DMS53 treated with DMSO at 0.1 percent for 48 hours (cell line): ENCODE measurements around the gene NEURL1.

Experiments used
- DNase-seq: peaks from one replicate; lab custom pipeline; 2025; ENCODE audit not compliant: unreplicated experiment; lab: John Stamatoyannopoulos, UW

NEURL1 gene, protein sequence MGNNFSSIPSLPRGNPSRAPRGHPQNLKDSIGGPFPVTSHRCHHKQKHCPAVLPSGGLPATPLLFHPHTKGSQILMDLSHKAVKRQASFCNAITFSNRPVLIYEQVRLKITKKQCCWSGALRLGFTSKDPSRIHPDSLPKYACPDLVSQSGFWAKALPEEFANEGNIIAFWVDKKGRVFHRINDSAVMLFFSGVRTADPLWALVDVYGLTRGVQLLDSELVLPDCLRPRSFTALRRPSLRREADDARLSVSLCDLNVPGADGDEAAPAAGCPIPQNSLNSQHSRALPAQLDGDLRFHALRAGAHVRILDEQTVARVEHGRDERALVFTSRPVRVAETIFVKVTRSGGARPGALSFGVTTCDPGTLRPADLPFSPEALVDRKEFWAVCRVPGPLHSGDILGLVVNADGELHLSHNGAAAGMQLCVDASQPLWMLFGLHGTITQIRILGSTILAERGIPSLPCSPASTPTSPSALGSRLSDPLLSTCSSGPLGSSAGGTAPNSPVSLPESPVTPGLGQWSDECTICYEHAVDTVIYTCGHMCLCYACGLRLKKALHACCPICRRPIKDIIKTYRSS

DNA sequence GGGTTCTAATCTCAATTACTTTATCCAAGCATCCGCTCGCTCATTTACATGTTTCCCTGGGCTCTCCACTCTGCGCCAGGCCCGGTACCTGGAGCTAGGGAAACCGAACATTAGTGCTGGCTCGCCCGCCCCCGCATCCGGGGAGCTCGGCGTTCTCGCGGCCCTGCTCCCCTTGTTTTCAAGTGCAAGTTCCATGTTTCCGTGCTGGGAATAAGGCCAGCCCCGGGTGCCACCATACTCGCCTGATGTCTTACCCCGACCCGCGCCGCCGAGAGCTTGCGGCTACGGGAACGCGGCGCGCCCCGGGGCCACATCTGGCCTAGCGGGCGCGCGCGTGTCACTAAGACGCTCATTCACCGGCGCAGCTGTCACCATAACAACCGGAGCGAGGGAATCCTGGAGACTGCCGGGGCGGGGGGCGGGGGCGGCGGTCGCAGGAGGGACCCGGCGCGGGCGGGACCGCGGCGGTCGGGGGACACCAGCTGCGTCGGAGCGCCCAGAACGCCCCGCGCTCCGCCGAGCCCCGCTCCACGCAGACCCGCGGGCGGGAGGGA is at the start of gene NEURL1:
Gene NEURL1 (plus strand): TSS at position 344 of the 554 bp plus-strand sequence. CDS start 683 bp downstream, outside the sequence.
- DNase-seq: peak; percentile 45

DNA sequence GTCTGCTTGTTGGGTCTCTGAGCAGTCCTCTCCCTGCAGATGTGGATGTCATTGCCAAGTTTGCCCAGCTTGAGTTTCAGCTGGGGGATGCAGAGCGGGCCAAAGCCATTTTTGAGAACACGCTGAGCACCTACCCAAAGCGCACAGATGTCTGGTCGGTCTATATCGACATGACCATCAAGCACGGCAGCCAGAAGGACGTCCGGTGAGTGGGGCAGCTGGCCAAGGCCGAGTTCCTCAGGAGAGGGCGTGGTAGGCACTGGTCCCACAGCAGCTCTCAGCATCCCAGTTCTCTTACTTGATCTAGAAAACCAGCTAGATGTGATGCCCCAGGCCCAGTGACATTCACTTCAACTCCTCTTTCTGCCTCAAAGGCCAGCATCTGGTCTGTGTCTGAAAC is 49.0 kb upstream of the NEURL1 start:
- DNase-seq: no peak

DNA sequence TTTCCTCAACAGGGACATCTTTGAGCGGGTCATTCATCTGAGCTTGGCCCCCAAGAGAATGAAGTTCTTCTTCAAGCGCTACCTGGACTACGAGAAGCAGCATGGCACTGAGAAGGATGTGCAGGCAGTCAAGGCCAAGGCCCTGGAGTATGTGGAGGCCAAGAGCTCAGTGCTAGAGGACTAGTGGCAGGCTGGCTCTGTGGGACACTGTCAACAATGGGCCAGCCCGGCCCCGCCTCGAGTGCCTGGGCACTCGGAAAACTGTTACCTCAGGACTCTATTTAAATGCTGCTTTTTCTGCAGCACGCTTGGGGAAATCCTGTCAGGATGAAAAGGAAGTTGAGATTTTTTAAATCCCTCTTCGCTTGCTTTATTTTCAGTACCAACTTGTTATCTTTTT is 48.1 kb upstream of the NEURL1 start:
- no peak for DNase-seq

DNA sequence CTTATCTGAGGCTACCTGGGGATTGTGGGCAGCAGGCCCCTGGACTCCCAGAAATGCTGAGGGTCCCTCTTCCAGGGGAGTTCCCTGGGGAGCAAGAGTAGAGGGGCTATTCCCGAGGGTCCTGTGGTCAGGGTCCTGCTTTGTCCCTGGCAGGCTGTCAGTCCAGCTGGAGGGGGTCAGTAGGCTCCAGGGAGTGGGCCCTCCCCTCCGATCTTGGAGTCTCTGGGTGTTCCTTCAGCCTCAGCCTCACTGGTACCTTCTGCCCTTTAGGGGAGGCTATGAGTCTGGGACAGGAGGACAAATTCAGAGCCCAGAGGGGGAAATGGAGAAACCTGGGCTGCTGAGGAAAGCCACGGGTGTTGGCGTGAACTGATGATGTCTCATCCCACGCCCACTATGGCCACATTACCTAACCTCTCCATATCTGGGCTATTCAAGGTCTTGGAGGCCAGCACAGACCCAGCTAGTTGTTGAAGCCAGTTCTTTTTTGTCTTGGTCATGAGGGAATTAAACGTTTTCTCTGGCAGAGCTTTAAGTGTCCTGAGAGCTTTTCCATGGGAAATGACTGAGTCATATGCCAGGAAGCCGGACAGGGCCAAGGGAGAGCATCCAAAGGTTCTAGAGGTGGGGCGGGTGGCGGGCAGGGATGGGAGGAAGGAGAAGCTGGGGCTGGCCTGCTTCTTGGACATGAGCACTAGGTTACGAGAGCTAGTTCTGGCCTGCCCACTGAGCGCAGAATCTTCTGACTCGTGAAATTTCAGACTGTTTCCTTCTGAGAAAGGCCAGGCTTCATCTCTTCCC is 47.5 kb upstream of the NEURL1 start:
- DNase-seq: no peak

DNA sequence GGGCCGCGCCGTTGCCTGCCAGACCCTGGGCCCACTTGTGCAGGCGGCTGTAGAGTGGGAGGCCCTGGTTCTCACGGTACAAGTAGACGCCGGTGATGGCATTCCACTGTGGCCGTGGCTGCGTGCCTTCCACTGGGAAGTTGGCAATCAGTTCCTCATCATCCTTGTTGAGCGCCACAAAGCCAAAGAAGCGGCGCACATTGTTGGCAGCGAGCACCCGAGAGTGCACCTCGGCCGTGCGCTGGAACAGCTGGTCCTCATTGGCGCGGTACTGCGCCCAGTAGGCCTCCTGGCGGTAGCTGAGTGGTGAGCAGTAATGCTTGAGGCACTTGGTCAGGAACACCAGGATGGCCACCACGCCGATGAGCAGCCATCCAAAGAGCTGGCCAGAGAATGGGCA is 46.3 kb upstream of the NEURL1 start:
- DNase-seq: no peak

DNA sequence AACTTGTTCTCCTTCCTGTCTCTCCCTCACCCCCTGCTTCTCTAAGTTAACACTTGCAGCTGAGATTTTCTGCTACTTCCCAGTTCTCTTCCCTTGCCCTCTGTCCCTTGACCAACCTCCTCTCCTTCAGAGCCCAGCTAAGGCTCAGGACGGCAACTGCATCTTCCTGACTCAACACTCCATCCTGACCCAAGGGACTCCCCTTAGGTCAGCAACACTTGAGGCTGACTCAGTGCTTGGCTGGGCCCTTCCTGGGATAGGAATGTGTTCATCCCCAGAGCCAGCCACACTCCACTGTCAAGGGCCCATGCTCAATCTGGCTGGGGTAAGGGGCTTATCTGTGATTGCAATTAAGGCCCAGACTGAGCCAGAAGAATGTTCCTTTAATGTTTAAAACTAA is 44.8 kb upstream of the NEURL1 start:
- no peak for DNase-seq

DNA sequence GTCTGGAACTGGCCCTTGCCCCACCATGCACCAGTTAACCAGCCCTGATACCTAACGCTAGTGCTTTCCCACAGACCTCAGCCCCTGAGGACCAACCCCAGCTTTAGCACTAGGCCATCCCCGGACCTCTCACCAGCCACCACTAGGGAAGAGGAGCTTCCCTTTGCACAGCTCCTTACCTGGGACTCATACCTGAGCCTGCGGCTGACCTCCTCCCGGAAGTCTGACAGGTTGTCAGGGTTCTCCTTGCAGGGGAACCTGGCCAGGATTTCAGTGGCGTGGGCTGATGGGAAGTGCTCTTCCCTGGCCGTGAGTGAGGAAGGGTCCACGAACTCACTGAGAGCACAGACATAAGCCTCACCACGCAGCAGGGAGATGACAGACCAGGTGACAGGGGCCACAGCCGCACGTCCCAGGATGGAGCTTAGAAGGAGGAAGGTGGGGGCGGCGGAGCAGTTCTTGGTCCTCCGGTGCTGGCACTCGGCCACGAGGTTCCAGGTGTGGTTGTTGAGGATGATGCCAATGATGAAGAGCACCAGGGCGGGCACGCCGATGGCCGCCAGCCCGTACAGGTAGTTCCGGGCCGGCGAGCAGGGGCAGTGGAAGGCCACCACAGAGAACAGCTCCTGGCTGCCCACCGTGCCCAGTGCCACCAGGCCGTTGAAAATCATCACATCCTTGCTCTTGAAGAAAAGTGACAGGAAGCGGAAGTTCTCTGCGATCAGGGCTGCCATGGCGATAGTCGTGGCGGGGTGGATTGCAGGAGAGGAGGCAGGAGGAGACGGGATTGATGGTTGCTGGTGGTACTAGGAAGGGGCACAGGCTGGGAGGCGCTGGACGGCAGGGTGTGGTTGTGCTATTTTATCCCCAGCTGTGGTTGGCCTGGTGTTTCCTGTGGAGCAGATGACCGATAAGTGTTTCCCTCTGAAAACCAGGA is 44.0 kb upstream of the NEURL1 start:
- DNase-seq: no peak

DNA sequence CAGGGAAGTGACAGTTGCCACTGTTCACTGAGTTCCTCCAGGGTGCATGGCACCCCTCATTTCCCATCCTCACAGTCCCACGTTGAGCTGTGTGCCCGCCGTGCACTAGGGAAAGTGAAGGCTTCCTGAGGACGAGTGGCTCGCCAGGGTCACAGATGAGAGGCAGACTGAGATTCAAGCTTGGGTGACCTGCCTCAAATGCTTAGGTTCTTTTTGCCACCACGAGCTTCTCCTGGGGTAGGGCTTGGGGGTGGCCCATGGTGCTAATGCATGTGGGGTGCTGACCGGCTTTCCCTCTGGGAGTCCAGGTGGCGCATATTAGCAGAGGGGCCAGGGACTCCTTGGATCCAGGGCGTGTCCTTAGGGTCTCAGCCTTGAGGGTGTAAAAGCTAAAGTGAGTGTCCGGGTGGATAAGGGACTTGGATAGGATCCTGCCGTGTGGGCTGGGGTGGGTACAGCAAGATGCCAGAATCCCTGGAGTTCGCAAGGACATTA is 43.3 kb upstream of the NEURL1 start:
- DNase-seq: no peak

DNA sequence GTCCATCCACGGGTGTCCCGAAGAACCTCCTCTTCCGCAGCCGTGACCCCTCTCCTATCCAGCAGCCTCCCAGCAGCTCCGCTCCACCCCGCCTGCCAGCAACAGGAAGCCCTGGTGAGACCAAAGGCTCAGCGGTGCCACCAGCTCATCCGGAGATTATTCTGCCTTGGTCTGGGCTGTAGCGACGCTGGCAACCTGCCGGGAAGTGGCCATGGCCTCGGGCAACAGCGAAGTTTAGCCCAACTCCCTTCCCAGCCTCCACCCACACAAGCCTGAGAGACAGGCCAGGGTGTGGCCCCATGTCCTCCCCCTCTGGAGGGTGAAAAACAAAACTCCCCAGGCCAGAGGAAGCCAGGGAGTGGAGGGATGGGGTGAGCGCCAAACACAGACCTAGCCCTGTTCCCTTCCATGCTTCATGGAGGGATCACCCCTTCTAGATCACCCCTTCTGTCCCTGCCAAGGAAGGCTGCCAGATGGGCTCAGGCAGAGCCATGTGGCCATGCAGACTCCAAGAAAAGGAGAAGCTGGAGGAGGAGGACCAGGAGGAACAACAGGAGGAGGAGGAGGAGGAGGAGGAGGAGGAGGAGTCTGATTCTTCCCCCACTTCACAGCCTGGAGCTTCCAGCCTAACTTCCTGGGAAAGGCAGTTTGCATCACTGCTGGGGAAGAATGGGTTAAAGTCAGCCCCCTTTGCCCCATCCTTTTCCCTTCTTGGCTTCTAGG is 42.3 kb upstream of the NEURL1 start:
- DNase-seq: no peak

DNA sequence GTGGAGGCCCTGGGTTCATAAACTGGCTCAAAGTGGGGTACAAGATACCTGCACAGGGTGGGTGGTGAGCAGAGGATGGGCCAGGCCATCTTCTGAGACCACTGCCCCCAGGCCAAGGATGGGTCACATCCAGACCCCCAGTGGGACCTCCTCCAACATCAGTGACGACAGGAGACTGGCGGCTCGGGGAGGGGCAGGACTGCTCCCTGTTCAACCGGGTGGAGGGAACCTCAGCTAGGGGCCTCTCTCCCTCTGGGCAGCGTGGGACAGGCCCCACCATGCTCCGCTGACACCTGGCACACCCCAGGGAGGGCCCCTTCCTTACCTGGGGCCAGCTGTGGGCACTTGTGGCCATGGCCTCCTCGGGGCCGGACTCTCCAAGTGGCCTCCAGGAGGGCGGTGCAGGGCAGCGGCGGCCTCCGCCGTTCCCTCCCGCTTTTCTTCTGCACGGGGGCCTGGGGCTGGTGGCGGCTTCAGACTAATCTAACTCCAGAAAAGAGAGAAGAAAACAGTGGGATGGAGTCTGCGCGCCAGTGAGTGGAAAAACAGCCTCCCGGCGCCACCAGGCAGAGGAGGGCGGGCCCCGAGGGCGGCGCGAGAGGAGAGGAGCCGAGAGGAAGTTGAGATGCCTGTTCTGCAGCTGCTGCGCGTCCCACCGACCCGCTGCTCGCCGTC is 41.5 kb upstream of the NEURL1 start, which contains the start of gene CALHM2:
Gene CALHM2 (minus strand): TSS at position 540 of the 675 bp plus-strand sequence. CDS start 2,429 bp downstream, outside the sequence.
- peak; percentile 35 for DNase-seq

DNA sequence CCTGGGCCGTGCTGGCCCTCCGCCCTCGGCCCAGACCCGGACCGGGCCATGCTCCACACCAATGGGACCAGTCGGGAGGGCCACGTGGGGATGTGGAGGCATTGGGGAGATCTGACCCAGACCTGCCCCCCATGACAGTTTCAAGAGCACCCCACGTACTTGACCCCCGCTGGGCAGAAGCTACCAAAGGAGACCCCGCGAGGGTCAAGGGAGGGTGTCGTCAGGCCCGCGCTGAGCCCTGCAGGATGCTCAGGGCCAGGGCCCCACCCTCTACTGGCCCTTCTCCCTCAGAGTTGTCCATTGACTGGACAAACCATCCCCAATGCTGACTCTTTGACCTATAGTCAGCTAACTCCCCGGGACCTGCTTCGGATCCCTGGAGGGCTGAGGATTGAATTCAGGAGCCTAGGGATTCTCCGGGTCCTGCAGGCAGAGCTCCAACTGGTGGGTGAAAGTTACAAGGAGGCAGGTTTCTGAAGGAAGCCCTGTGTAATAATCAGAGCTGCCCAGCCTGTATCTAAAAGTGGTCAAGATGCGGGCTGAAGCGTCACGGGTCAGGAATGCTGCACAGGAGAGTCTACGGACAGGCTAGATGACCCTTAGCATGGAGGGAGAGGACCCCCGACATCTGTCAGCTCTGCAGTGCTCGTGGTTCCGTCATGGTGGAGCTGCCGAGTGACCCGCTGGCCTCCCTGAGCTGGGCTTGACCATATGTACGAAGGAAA is 40.8 kb upstream of the NEURL1 start:
- DNase-seq: no peak

DNA sequence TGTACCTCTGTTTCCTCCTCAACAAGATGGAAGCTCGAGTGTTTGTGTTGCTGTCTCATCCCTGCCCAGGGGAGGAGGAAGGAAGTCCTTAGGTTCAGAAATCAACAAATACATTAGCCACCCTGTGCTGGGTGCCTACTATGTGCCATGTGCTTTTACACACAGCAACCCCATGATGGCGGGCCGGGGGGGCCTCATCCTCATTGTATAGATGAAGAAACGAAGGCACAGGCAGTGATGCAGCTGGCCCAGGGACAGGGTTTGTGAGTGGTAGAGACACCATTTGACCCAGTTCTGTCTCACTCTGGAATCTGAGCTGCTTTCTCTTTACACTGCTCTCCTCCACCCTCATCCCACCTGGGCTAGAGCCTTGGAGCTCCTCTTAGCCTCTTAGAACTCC is 39.5 kb upstream of the NEURL1 start:
- no peak for DNase-seq

DNA sequence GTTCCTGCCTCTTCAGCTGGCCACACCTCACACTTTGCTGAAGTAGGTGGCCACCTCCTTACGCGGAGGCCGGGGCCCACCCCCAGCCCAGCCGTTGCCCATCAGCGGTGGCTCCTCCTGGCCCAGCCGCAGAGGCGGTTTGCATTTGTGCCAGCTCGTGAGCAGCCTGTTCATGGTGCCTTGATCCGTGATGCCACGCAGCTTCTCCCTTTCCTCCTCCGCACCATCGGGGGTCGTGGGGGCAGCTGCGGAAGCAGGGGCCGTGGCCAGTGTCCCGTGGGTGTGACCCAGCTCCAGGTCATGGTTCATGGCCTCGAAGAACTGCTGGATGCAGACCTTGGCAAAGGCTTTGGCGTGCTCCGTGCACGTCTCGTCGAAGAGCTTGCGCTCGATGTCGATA is 38.3 kb upstream of the NEURL1 start:
- no peak for DNase-seq

DNA sequence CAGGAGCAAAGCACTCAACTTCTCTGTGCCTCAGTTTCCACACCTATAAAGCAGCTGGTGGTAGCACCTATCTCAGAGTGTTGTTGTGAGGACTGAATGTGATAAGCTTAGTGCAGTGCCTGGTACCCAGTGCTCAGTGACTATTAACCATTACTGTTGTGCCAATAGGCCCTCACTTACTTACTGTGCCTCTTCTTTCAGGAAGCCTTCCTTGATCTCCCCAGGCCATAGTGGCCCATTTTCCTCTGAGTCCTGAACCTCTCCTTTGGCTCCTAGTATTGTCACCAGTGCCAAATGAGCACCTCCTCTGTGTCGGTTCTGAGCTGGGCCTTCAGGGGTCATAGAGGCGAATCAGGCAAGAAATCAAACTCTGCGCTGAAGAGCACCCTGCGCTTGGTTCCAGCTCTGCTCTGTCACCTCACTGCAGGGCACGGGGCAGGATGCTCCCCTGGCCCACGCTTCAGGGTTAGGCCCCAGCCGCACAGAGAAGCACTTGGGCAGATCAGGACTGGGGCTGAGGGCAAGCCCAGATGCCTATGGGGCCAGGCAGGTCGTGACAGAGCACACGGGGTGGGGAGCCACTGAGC is 37.3 kb upstream of the NEURL1 start:
- DNase-seq: no peak

DNA sequence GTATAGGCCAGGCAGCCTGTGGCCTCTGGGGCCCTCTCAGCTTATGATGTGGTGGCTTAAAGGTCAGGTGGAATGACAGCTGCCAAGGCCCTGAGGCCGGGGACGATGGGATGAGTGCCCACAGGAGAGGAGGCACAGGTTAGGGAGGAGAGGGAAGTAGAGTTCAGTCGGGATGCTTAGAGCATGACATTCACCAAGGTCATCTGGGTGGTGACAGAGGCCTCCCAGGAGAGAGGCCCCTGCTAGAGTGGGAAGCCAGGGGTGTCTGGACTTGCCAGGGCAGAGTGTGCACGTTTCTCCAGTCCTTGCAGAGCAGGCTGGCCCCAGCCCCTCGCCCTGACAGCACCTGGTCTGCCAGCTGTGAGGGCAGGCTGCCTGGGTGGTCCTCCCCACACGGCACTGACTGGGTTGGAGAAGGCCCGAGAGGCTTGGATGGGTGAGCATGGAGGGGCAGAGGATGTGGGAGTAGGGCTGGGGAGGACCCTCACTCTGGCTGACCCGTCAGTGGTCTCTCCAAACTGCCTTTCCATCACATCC is 36.3 kb upstream of the NEURL1 start:
- no peak for DNase-seq

DNA sequence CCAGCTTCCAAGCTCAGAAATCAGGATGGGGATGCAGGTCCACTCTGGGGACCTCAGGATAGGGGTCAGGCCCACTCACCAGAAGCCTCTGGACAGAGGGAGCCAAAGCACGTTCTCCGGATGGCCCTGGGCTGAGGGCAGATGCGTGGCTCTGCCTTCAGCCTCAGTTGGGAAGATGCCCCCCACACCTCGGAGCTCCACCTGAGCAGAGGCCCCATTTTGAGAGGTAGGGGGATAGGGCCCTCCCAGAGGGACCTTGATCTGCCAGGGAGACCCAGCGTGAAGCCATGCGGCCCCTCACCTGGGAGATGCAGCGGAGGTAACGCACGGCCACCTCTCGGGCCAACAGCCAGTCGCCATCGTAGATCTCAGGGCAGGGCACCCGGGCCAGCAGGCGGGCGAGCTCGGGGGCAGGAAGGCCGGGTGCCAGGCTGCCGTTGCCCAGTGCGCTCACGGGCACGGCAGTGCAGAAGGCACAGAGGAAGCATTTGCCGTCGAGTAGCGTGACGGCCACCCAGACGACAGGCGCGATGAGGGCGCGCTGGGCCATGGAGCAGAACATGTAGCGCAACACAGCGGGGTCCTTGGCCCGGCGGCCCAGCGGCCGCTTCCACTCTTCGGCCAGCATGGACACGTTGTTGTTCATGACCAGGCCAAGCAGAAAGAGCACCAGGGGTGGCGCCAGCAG is 35.5 kb upstream of the NEURL1 start:
- no peak for DNase-seq

DNA sequence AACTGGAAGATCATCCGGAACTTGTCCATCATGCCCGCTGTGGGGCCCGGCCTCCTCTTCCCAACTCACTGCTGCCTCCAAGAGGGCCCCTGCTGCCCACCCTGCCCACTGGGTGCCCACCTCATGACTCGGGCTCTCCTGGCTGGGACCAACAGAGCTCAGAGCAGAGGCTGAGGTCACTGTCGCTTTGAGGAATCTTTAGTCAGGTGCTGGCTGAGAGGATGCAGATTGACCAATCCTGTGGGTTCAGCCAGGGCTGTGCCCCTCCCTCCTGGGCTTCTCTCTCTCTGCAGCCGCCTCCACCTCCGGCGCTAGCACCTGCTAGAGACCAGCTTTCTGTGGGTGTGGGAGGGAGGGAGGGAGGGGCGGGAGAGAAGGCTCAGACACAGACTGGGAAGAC is 34.8 kb upstream of the NEURL1 start, which contains the start of gene CALHM1:
Gene CALHM1 (minus strand): TSS at position 181 of the 400 bp plus-strand sequence. CDS start 149 bp downstream, at position 32.
- DNase-seq: peak; percentile 77
